GM21529 (cell line): Measurements from ENCODE around the gene EIF4G3.
"Not testable (repeated sequence)": the region's sequence is repeated elsewhere in the genome, so short reads cannot be mapped to it uniquely, and the experiment has no call there.

ENCODE experiments used
- ATAC-seq: cut with Tn5 transposase; IDR thresholded peaks from one replicate; pipeline ENCODE4 v1.9.1; 2021; ENCODE audit not compliant: unreplicated experiment

EIF4G3 gene

GRCh38 chr1:21176586-21177555, at the start of gene EIF4G3:
EIF4G3 (minus strand) TSS chr1:21176897; CDS start chr1:21002742, 174,155 bp downstream.
- peak; percentile 87 for ATAC-seq

GRCh38 chr1:21225065-21225464, 48.4 kb upstream of the EIF4G3 start:
- no peak for ATAC-seq

- ATAC-seq = no peak
These were observed 44.1 kb upstream of the EIF4G3 start for GRCh38 chr1:21220815-21221214.

- ATAC-seq = no peak
These were observed 43.0 kb upstream of the EIF4G3 start for GRCh38 chr1:21219674-21220073.

GRCh38 chr1:21217812-21218596, 41.3 kb upstream of the EIF4G3 start:
- ATAC-seq = no peak

- no peak for ATAC-seq
These were observed 40.4 kb upstream of the EIF4G3 start for GRCh38 chr1:21216835-21217811.

- no peak for ATAC-seq
These were observed 35.4 kb upstream of the EIF4G3 start for GRCh38 chr1:21212126-21212525.

- not testable (repeated sequence) for ATAC-seq
These were observed 31.5 kb upstream of the EIF4G3 start for GRCh38 chr1:21208137-21208700.

GRCh38 chr1:21206117-21206516, 29.4 kb upstream of the EIF4G3 start:
- no peak for ATAC-seq

GRCh38 chr1:21205416-21205815, 28.7 kb upstream of the EIF4G3 start:
- ATAC-seq = no peak

- ATAC-seq = no peak
These were observed 25.0 kb upstream of the EIF4G3 start for GRCh38 chr1:21201650-21202049.

- not testable (repeated sequence) for ATAC-seq
These were observed 24.5 kb upstream of the EIF4G3 start for GRCh38 chr1:21201238-21201637.

GRCh38 chr1:21200767-21201166, 24.1 kb upstream of the EIF4G3 start:
- no peak for ATAC-seq

- no peak for ATAC-seq
These were observed 22.2 kb upstream of the EIF4G3 start for GRCh38 chr1:21198929-21199328.

- ATAC-seq = no peak
These were observed 16.2 kb upstream of the EIF4G3 start for GRCh38 chr1:21192871-21193270.

- ATAC-seq = no peak
These were observed 15.6 kb upstream of the EIF4G3 start for GRCh38 chr1:21192284-21192683.

GRCh38 chr1:21190771-21191170, 14.1 kb upstream of the EIF4G3 start:
- not testable (repeated sequence) for ATAC-seq

GRCh38 chr1:21189906-21190500, 13.3 kb upstream of the EIF4G3 start:
- no peak for ATAC-seq

GRCh38 chr1:21189421-21189820, 12.7 kb upstream of the EIF4G3 start:
- ATAC-seq = no peak

GRCh38 chr1:21188235-21188634, 11.5 kb upstream of the EIF4G3 start:
- no peak for ATAC-seq
